Jurkat, Clone E6-1 (cell line): ENCODE measurements around the gene BPIFB3.
A peak's percentile ranks its signal among the peaks of the same experiment; 100 is the strongest.

Experiments
- DNase-seq: peaks from one replicate; pipeline ENCODE4 v3.0.0-alpha.2; 2011; ENCODE audit warnings: low read depth, low spot score
- H3K4me3 ChIP-seq: 2 replicates; pipeline ENCODE4 v1.5.1; 2011; ENCODE audit warnings: mild to moderate bottlenecking, low read length, control low read depth, moderate library complexity

The BPIFB3 gene

GRCh38 chr20:33015114-33015484 is 38.6 kb upstream of the BPIFB3 start:
- no peak for DNase-seq
- H3K4me3 ChIP-seq, result no peak overlapping the region

- H3K4me3 ChIP-seq, result no peak overlapping the region
Measured at GRCh38 chr20:33015700-33016580, 37.8 kb upstream of the BPIFB3 start.

GRCh38 chr20:33016581-33017109 is 37.1 kb upstream of the BPIFB3 start:
- H3K4me3 ChIP-seq, result no peak overlapping the region
- DNase-seq, result no peak

More at GRCh38 chr20:33015700-33016580, 37.8 kb upstream of the BPIFB3 start:
- DNase-seq, result no peak

GRCh38 chr20:33017542-33017941 is 36.2 kb upstream of the BPIFB3 start:
- H3K4me3 ChIP-seq, result no peak overlapping the region
- DNase-seq, result no peak

GRCh38 chr20:33018169-33018931 is 35.4 kb upstream of the BPIFB3 start:
- DNase-seq, result no peak

GRCh38 chr20:33019465-33020277 is 34.0 kb upstream of the BPIFB3 start:
- DNase-seq, result peak; percentile 10
- no peak overlapping the region for H3K4me3 ChIP-seq

More at GRCh38 chr20:33018169-33018931, 35.4 kb upstream of the BPIFB3 start:
- no peak overlapping the region for H3K4me3 ChIP-seq

GRCh38 chr20:33020278-33021161 is 33.2 kb upstream of the BPIFB3 start:
- no peak overlapping the region for H3K4me3 ChIP-seq
- no peak for DNase-seq

GRCh38 chr20:33021879-33022278 is 31.8 kb upstream of the BPIFB3 start:
- DNase-seq, result no peak
- no peak overlapping the region for H3K4me3 ChIP-seq

GRCh38 chr20:33022289-33022688 is 31.4 kb upstream of the BPIFB3 start:
- H3K4me3 ChIP-seq, result no peak overlapping the region
- no peak for DNase-seq

- DNase-seq, result no peak
- H3K4me3 ChIP-seq, result no peak overlapping the region
Measured at GRCh38 chr20:33022694-33023438, 30.8 kb upstream of the BPIFB3 start.

- no peak for DNase-seq
- H3K4me3 ChIP-seq, result no peak overlapping the region
Measured at GRCh38 chr20:33023439-33024242, 30.1 kb upstream of the BPIFB3 start.

GRCh38 chr20:33024243-33024560 is 29.5 kb upstream of the BPIFB3 start:
- no peak overlapping the region for H3K4me3 ChIP-seq
- DNase-seq, result no peak

- no peak overlapping the region for H3K4me3 ChIP-seq
- no peak for DNase-seq
Measured at GRCh38 chr20:33024609-33025317, 28.9 kb upstream of the BPIFB3 start.

GRCh38 chr20:33025318-33025876 is 28.3 kb upstream of the BPIFB3 start:
- no peak for DNase-seq

GRCh38 chr20:33026072-33026778 is 27.5 kb upstream of the BPIFB3 start:
- DNase-seq, result no peak
- H3K4me3 ChIP-seq, result no peak overlapping the region

More at GRCh38 chr20:33025318-33025876, 28.3 kb upstream of the BPIFB3 start:
- H3K4me3 ChIP-seq, result no peak overlapping the region
